ENCODE results near the gene DUSP19. TPM values are rescaled to one million over a fixed set of nuclear protein-coding genes. Genes with fewer than 3 reads are reported as not detected.

DUSP19 gene
- total RNA-seq, 1 donor from 2014 or later = 0.31 TPM

DNA sequence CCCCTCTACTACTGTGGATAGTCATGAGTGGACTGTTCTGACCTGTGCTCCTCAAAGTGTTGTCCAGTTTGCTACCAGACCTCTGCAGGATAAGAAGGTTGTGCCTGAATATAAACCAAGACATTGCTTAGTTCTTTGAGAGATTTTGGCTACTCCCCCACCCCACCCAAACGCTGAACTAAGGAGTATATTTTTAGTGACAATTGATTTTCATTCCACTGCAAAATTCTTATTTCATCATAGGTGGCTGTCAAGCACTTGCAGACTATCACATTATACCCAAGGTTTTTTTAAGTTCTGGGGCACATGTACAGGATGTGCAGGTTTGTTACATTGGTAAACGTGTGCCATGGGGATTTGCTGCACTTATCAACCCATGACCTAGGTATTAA lies 13.4 kb downstream of the DUSP19 start:
- Mint-ChIP-seq H3K4me1 (peaks cover 3% of the 10 kb centered on the region), H3K4me3 (no peak overlapping the region), H3K27me3 (no peaks in the 10 kb centered on the region), H3K9me3 (no peaks in the 10 kb centered on the region), H3K27ac (no peak overlapping the region), H3K36me3 (ENCODE audit: low read depth) (no peaks in the 10 kb centered on the region)
- DNase-seq (no peak), ATAC-seq (ENCODE audit: low read depth) (no peak)
- TF ChIP-seq, protein P1, sequence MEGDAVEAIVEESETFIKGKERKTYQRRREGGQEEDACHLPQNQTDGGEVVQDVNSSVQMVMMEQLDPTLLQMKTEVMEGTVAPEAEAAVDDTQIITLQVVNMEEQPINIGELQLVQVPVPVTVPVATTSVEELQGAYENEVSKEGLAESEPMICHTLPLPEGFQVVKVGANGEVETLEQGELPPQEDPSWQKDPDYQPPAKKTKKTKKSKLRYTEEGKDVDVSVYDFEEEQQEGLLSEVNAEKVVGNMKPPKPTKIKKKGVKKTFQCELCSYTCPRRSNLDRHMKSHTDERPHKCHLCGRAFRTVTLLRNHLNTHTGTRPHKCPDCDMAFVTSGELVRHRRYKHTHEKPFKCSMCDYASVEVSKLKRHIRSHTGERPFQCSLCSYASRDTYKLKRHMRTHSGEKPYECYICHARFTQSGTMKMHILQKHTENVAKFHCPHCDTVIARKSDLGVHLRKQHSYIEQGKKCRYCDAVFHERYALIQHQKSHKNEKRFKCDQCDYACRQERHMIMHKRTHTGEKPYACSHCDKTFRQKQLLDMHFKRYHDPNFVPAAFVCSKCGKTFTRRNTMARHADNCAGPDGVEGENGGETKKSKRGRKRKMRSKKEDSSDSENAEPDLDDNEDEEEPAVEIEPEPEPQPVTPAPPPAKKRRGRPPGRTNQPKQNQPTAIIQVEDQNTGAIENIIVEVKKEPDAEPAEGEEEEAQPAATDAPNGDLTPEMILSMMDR (IDR thresholded peaks at IDR 0.05) = no peak
- ChIA-PET CTCF (no interaction called here), POLR2A (no interaction called here)
- intact Hi-C loops (cut with micrococcal nuclease) = no loop called here

DNA sequence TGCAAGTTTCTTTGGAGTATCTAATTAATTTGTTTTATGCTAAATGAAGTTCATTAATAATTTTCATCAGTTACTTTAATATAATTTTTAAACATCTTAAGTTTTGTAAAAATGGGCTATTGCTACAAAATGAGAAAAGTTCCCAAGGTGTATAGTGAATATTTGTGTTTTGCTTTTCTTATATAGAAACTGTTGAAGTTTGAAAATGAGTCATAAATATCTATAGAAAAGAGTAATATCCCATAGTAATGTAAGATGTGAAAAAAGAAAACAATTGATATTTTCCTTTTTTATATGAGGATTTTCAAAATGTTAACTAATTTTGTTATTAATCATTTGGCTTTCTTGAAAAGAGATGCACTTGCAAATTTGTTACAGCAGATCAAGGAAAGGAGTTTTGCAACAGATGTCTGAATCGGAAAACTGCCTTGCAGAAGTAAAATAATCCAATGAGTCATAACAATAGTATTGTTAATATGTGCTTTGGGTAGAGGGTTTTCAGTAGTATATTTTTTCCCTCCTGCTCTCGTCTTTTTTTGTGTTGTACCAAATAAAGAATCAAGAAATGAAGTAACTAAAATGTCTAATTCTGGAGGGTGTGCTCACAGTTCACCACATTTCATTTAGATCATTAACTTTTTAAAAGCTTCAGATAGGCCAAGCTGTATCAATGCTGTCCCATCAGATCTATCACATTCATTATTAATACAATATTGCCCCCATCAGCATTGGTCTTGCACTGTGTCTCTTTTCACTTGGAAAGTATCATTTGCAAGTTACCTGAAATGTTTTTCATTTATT lies 15.5 kb downstream of the DUSP19 start:
- no peak for ATAC-seq (ENCODE audit: low read depth)
- intact Hi-C loops (cut with micrococcal nuclease) = no loop called here
- CTCF ChIA-PET = no interaction called here
- Mint-ChIP-seq H3K4me3 (no peak overlapping the region), H3K27me3 (no peaks in the 10 kb centered on the region), H3K9me3 (no peaks in the 10 kb centered on the region), H3K27ac (no peak overlapping the region), H3K36me3 (ENCODE audit: low read depth) (no peaks in the 10 kb centered on the region), H3K4me1 (peaks cover 3% of the 10 kb centered on the region)
- no peak for DNase-seq
- POLR2A ChIA-PET = no interaction called here
- TF ChIP-seq, protein P1 (IDR thresholded peaks at IDR 0.05) = no peak

DNA sequence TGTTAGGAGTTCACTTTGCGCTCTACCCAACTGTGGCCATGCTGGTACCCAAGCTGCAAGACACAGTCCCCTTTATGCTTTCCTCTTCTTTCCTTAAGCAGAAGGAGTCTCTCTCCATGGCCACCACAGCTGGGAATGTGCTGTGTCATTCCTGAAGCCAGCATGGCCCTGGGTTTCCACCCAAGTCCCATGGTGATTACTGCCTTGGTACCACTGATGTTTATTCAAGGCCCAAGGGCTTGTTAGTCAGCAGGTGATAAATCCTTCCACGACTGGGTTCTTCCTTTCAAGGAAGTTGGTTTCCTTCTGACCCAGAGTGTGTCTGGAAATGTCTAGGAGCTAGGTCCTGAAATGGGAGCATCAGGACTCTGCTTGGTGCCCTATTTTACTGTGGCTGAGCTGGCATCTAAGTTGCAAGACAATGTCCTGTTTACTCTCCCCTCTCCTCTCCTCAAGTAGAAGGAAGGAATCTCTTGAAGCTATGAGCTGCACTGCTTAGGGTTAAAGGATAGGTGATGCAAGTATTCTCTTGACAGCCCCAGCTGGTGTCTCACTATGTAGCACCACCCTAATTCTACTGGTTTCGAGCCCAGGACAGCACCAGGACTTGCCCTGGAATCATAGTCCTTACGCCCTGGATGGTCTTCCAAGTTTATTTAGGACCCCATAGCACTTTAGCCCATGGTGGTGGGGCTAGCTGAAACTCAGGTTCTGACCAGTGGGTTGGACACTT lies 27.0 kb downstream of the DUSP19 start:
- ATAC-seq (ENCODE audit: low read depth) (no peak), DNase-seq (no peak)
- H3K4me3 Mint-ChIP-seq = no peak overlapping the region
- POLR2A ChIA-PET = no interaction called here
- TF ChIP-seq, protein P1 (IDR thresholded peaks at IDR 0.05) = no peak
- CTCF ChIA-PET = no interaction called here
- H3K27me3 Mint-ChIP-seq = peaks cover 13% of the 10 kb centered on the region
- intact Hi-C loops (cut with micrococcal nuclease) = no loop called here
- H3K27ac Mint-ChIP-seq = no peak overlapping the region
- H3K9me3 Mint-ChIP-seq = no peaks in the 10 kb centered on the region
- H3K36me3 Mint-ChIP-seq (ENCODE audit: low read depth) = no peaks in the 10 kb centered on the region
- no peaks in the 10 kb centered on the region for H3K4me1 Mint-ChIP-seq

DNA sequence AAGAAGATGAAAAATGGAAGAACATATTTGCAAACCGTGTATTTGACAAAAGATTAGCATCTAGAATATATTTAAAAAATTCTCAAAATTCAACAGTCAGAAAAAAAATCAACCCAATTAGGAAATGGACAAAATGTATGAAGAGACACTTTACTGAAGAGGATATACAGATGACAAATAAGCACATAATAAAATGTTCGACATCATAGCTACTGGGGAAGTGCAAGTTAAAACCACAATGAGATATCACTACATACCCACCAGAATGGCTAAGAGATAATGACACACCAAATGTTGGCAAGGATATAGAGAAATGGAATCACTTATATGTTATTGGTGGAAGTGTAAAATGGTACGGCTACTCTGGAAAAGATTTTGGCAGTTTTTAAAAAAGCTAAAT lies 34.0 kb downstream of the DUSP19 start:
- Mint-ChIP-seq H3K27me3 (peaks cover 11% of the 10 kb centered on the region), H3K4me1 (no peaks in the 10 kb centered on the region), H3K4me3 (no peak overlapping the region), H3K9me3 (no peaks in the 10 kb centered on the region), H3K27ac (no peak overlapping the region), H3K36me3 (ENCODE audit: low read depth) (no peaks in the 10 kb centered on the region)
- ATAC-seq (ENCODE audit: low read depth) = no peak
- TF ChIP-seq, protein P1 (IDR thresholded peaks at IDR 0.05) = no peak
- POLR2A ChIA-PET = no interaction called here
- CTCF ChIA-PET = no interaction called here
- intact Hi-C loops (cut with micrococcal nuclease) = no loop called here
- no peak for DNase-seq

DNA sequence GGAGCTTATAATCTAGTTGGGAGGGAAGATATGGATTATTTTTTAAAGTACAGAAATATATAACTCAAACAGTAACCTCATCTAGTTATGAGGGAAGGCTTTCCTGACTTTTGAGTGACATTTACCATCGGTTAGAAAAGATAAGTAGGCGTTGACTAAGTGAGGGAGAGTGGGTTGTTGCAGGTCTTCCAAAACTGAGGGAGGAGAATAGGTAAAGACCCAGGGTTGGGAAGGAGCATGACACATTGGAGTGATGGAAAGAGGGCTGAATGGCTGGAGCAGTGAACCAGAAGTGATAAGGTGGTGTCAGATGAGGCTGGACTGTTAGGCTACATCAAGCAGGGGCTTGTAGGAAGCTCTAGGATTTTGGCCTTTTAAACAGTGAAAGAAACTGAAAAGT lies 35.1 kb downstream of the DUSP19 start:
- DNase-seq = no peak
- no peak overlapping the region for H3K27ac Mint-ChIP-seq
- no peak overlapping the region for H3K4me3 Mint-ChIP-seq
- POLR2A ChIA-PET = no interaction called here
- H3K27me3 Mint-ChIP-seq = peaks cover 18% of the 10 kb centered on the region
- H3K4me1 Mint-ChIP-seq = no peaks in the 10 kb centered on the region
- H3K9me3 Mint-ChIP-seq = no peaks in the 10 kb centered on the region
- H3K36me3 Mint-ChIP-seq (ENCODE audit: low read depth) = no peaks in the 10 kb centered on the region
- no peak for ATAC-seq (ENCODE audit: low read depth)
- CTCF ChIA-PET = no interaction called here
- intact Hi-C loops (cut with micrococcal nuclease) = no loop called here
- TF ChIP-seq, protein P1 (IDR thresholded peaks at IDR 0.05) = no peak

Data from activated B cell treated with CpG ODN at 0.5 μM for 24 hours (primary cell).